GM20000 (cell line): ENCODE data around the gene PRRC2C.

Source experiments
- DNase-seq: peaks from one replicate; pipeline ENCODE4 v3.0.0; 2012; ENCODE audit warnings: low spot score
- CTCF ChIP-seq: IDR thresholded peaks from 2 replicates; pipeline ENCODE4 v1.5.1; 2012; ENCODE audit warnings: mild to moderate bottlenecking, control low read depth; ENCODE audit errors: extremely low read depth, missing control alignments

PRRC2C gene

GRCh38 chr1:171637928-171638576, 152.7 kb downstream of the PRRC2C start:
- no peak for TF ChIP-seq CTCF
- no peak for DNase-seq

DNA sequence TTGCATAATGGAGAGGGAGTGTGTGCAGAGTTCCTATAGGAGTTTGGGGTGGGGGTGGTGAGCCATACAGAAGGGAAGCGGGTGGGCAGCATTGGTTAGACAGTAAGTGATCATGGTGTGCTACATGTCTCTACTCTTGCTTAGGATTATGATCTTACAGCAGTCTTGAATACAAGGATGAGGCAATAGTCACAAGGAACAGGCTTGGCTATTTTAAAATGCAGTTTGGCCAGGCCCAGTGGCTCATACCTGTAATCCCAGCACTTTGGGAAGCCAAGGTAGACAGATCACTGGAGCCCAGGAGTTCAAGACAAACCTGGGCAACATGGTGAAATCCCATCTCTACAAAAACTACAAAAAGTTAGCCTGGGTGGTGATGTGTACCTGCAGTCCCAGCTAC, 154.9 kb downstream of the PRRC2C start:
- no peak for DNase-seq
- no peak for TF ChIP-seq CTCF

DNA sequence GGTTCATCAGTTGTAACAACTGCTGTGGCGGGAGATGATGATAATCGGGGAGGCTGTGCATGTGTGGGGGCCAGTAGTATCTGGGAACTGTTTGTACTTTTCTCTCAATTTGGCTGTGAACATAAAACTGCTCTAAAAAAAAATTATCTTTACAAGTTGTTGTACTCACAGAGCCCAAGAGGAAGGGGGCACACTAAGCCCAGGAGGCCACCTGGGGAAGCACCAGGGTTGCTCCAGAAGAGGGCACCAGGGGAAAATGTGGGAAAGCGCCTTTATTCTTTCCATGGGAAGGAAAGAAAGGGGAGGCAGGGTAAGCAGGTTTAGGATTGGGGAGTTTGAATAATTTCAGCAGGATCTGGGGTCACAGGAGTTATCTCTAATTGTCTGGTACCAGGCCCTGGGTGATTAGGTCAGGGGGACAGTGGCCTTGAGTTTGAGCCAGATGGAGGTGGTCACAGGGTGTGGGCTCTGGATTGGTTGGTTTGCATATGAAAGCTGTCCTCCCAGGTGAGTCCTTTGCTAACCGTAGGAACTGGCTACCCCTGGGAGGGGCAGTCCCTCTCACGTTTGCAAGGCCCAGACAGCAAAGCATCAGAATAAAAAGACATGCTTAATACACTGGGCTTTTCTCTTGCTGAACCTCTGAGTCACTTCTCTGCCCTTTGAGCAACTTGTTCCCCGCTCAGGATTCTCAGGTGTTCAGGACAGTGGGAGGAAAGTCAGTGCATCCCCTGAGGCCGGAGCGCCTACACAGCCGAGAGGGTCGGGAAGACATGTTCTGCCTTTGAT, 155.9 kb downstream of the PRRC2C start:
- DNase-seq = no peak
- no peak for TF ChIP-seq CTCF

- TF ChIP-seq CTCF = no peak
- no peak for DNase-seq
Measured at GRCh38 chr1:171642197-171642596, 156.9 kb downstream of the PRRC2C start.
